ENCODE measurements around the gene DDX59. TPM values are rescaled to one million over a fixed set of nuclear protein-coding genes. Genes with fewer than 3 reads are reported as not detected.

The DDX59 gene
- total and polyA plus RNA-seq, 2 donors from 2014 or later: 18.2 to 20.8 TPM

DNA sequence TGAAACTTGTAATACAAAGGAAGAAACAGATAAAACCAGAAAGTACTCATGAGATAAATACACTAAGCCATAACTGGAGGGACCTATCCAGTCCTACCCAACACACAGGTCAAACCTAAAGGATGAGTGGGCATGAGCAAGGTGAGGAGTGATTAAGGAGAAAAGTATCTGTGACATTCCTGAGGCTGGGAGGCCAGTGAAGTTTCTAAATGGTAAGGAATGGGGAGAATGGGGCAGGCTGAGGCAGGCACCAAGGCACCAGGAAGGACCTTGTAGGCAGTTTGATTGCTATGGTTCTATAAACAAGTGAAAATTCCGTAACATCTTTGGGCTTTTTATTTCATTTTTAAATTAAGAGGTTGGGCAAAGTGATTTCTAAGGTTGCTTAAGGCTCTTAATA is 10.4 kb downstream of the DDX59 start:
- Histone ChIP-seq H3K4me3 (ENCODE audit: low read length in 3 of 3) (no peak overlapping the region), H3K27ac (ENCODE audit: low read depth in 2 of 2, low read length in 2 of 2) (no peak overlapping the region), H3K27me3 (ENCODE audit: control insufficient read depth, insufficient read depth, low read length) (no peaks in the 10 kb centered on the region), H3K9ac (ENCODE audit: low read length in 3 of 3) (no peak overlapping the region), H3K36me3 (ENCODE audit: control insufficient read depth in 2 of 3, insufficient read depth in 3 of 3, low read length in 3 of 3) (peaks cover 2 to 33% (median 8%) of the 10 kb centered on the region in 3 donors), H3K4me1 (ENCODE audit: control insufficient read depth in 2 of 3, insufficient read depth in 2 of 3, low read depth in 1 of 3, low read length in 3 of 3) (no peaks in the 10 kb centered on the region), H3K9me3 (ENCODE audit: control insufficient read depth in 2 of 3, insufficient read depth in 1 of 3, low read length in 3 of 3) (no peaks in the 10 kb centered on the region)
- DNase-seq (no peak), FAIRE-seq (no peak)
- intact Hi-C loops (cut with DNase I): no loop called here
- TF ChIP-seq, protein P1, sequence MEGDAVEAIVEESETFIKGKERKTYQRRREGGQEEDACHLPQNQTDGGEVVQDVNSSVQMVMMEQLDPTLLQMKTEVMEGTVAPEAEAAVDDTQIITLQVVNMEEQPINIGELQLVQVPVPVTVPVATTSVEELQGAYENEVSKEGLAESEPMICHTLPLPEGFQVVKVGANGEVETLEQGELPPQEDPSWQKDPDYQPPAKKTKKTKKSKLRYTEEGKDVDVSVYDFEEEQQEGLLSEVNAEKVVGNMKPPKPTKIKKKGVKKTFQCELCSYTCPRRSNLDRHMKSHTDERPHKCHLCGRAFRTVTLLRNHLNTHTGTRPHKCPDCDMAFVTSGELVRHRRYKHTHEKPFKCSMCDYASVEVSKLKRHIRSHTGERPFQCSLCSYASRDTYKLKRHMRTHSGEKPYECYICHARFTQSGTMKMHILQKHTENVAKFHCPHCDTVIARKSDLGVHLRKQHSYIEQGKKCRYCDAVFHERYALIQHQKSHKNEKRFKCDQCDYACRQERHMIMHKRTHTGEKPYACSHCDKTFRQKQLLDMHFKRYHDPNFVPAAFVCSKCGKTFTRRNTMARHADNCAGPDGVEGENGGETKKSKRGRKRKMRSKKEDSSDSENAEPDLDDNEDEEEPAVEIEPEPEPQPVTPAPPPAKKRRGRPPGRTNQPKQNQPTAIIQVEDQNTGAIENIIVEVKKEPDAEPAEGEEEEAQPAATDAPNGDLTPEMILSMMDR (IDR thresholded peaks at IDR 0.05; ENCODE audit: borderline replicate concordance, extremely low read depth, insufficient read depth): no peak

DNA sequence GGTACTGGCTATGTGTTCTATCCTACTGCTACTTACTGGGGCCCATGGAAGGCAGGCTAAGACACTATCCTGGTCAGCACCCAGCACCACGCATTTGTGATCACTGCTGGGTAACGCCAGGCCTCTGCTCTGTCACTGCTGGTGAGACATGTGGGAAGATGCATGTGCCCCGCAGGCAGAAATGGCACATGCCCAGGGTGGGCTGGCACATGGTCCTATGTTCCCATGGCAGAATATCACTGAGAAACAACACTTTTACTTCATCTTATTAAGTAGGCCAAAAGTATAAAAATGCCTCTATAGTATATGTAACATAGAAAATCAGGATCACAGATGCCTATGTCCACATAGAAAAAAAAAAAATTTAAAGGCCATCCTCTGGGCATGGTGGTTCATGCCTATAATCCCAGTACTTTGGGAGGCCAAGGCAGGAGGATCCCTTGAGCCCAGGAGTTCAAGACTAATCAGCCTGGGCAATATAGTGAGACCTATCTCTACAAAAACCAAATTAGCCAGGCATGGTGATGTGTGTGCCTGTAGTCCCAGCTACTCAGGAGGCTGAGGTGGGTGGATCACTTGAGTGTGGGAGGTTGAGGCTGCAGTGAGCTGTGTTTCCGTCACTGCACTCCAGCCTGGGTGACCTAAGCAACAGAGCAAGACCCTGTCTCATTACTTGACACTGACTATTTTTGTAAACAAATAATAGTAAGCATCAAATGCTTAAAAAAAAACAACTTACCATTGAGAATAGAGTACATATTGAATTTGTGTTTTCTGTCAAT is 11.5 kb downstream of the DDX59 start:
- intact Hi-C loops (cut with DNase I): no loop called here
- Histone ChIP-seq H3K36me3 (ENCODE audit: control insufficient read depth in 2 of 3, insufficient read depth in 3 of 3, low read length in 3 of 3) (peaks cover 2 to 30% (median 8%) of the 10 kb centered on the region in 3 donors), H3K4me3 (ENCODE audit: low read length in 3 of 3) (no peak overlapping the region), H3K9ac (ENCODE audit: low read length in 3 of 3) (no peak overlapping the region), H3K27me3 (ENCODE audit: control insufficient read depth, insufficient read depth, low read length) (no peaks in the 10 kb centered on the region), H3K27ac (ENCODE audit: low read depth in 2 of 2, low read length in 2 of 2) (no peak overlapping the region), H3K9me3 (ENCODE audit: control insufficient read depth in 2 of 3, insufficient read depth in 1 of 3, low read length in 3 of 3) (no peaks in the 10 kb centered on the region), H3K4me1 (ENCODE audit: control insufficient read depth in 2 of 3, insufficient read depth in 2 of 3, low read depth in 1 of 3, low read length in 3 of 3) (no peaks in the 10 kb centered on the region)
- FAIRE-seq (no peak), DNase-seq (no peak)
- TF ChIP-seq, protein P1 (IDR thresholded peaks at IDR 0.05; ENCODE audit: borderline replicate concordance, extremely low read depth, insufficient read depth): no peak

DNA sequence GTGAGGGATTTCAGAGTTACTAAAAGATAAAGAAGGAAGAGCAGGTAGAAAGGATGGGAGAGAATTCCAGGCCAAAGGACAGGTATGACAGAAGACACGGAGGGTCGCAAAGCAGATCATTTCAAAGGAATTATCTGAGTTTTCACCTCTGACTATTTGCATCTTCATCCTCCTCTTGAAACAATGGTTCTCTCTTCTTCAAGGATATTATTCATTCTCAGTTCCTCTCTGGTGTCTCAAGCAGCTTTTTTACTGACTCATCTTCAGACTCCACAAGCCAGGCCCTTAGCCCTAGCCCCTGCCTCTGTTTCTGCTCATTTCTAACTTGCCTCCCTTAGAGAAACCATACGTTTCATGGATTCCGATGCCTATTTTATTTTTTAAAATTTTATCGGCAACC is 15.0 kb downstream of the DDX59 start:
- DNase-seq (no peak), FAIRE-seq (no peak)
- TF ChIP-seq, protein P1 (IDR thresholded peaks at IDR 0.05; ENCODE audit: borderline replicate concordance, extremely low read depth, insufficient read depth): no peak
- H3K4me3 ChIP-seq (ENCODE audit: low read length in 3 of 3): no peak overlapping the region
- intact Hi-C loops (cut with DNase I): no loop called here
- H3K9me3 ChIP-seq (ENCODE audit: control insufficient read depth in 2 of 3, insufficient read depth in 1 of 3, low read length in 3 of 3): no peaks in the 10 kb centered on the region
- peaks cover 2 to 23% (median 4%) of the 10 kb centered on the region in 3 donors for H3K36me3 ChIP-seq (ENCODE audit: control insufficient read depth in 2 of 3, insufficient read depth in 3 of 3, low read length in 3 of 3)
- H3K4me1 ChIP-seq (ENCODE audit: control insufficient read depth in 2 of 3, insufficient read depth in 2 of 3, low read depth in 1 of 3, low read length in 3 of 3): no peaks in the 10 kb centered on the region
- H3K27ac ChIP-seq (ENCODE audit: low read depth in 2 of 2, low read length in 2 of 2): no peak overlapping the region
- no peaks in the 10 kb centered on the region for H3K27me3 ChIP-seq (ENCODE audit: control insufficient read depth, insufficient read depth, low read length)
- no peak overlapping the region for H3K9ac ChIP-seq (ENCODE audit: low read length in 3 of 3)
